ENCODE data around the gene GARIN1A. TPM values are rescaled to one million over a fixed set of nuclear protein-coding genes. Genes with fewer than 3 reads are reported as not detected.

GARIN1A gene
- total RNA-seq, 1 donor from 2014 or later, result 0.64 TPM

DNA sequence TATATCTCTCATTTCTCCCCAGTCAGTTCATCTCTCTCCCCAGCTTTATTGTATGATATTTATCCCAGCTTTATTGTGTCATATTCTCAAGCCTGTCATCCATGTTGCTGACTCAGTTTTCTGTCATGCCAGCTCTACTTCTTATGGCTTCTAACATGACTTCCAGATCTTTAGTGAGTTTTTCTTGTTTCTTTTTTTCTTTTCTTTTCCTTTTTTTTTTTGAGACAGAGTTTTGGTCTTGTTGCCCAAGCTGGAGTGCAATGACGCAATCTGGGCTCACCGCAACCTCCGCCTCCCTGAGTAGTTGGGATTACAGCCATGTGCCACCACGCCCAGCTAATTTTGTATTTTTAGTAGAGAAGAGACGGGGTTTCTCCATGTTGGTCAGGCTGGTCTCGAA is 38.4 kb downstream of the GARIN1A start:
- no peak for DNase-seq (ENCODE audit: extremely low read depth, low read depth, low spot score)

- DNase-seq (ENCODE audit: extremely low read depth, low read depth, low spot score), result no peak
Measured at GRCh38 chr7:128713794-128714193, 41.7 kb downstream of the GARIN1A start.

GRCh38 chr7:128714701-128715495 is 42.8 kb downstream of the GARIN1A start:
- no peak for DNase-seq (ENCODE audit: extremely low read depth, low read depth, low spot score)

GRCh38 chr7:128718967-128719642 is 47.0 kb downstream of the GARIN1A start:
- no peak for DNase-seq (ENCODE audit: extremely low read depth, low read depth, low spot score)

DNA sequence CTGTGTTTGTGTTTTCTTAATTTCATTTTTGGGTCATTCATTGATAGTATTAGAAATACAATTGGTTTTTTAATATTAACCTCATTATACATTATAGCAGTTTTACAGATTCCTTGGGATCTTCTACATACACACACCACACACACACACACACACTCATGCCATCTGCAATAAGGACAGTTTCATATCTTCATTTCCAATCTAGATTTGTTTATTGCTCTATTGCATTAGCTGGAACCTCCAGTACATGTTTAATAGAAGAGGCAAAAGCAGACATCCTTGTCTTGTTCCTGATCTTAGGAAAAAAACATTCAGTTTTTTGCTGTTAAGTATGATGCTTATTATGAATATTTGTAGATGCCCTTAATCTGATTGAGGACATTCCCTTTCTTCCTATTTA is 49.3 kb downstream of the GARIN1A start:
- DNase-seq (ENCODE audit: extremely low read depth, low read depth, low spot score), result no peak

Other genes starting within 250 kb of the GARIN1A start
- 11.6 and 16.6 TPM in 2 replicates for gene HILPDA, start 216.4 kb upstream of the GARIN1A start, total RNA-seq
- gene METTL2B, start 195.5 kb upstream of the GARIN1A start, total RNA-seq, result 21.0 and 21.8 TPM in 2 replicates
- 339 and 416 TPM in 2 replicates for gene CALU, start 67.1 kb downstream of the GARIN1A start, total RNA-seq
- not detected in 2 replicates for gene OPN1SW, start 103.5 kb downstream of the GARIN1A start, total RNA-seq
- 0.19 and 2.3 TPM in 2 replicates for gene CCDC136, start 119.7 kb downstream of the GARIN1A start, total RNA-seq
- gene FLNC, start 158.1 kb downstream of the GARIN1A start, total RNA-seq, result 131 and 170 TPM in 2 replicates
- gene ATP6V1F, start 190.6 kb downstream of the GARIN1A start, total RNA-seq, result 156 and 188 TPM in 2 replicates
- 0.06 TPM in 1 of 2 replicates, not detected in the other for gene KCP, start 238.4 kb downstream of the GARIN1A start, total RNA-seq